ENCODE data around the gene PRKRA.
"Not testable (repeated sequence)": the region's sequence is repeated elsewhere in the genome, so short reads cannot be mapped to it uniquely, and the experiment has no call there.

PRKRA gene

GRCh38 chr2:178436662-178437061 lies 14.3 kb downstream of the PRKRA start:
- H3K9me3 Mint-ChIP-seq: no peaks in the 10 kb centered on the region
- DNase-seq (ENCODE audit: low spot score in 2 of 2) (no peak), ATAC-seq (no peak)
- peaks cover 100% of the 10 kb centered on the region for H3K36me3 Mint-ChIP-seq
- H3K4me3 Mint-ChIP-seq: no peak overlapping the region
- no peaks in the 10 kb centered on the region for H3K4me1 Mint-ChIP-seq
- no peak overlapping the region for H3K27ac Mint-ChIP-seq

GRCh38 chr2:178429336-178429735 lies 21.6 kb downstream of the PRKRA start:
- Mint-ChIP-seq H3K4me1 (no peaks in the 10 kb centered on the region), H3K27ac (peak overlapping the region; percentile 2), H3K9me3 (peaks cover 5% of the 10 kb centered on the region), H3K4me3 (no peak overlapping the region), H3K36me3 (peaks cover 62% of the 10 kb centered on the region)
- no peak for DNase-seq (ENCODE audit: low spot score in 2 of 2)
- no peak for ATAC-seq

- no peak for ATAC-seq
- peaks cover 5% of the 10 kb centered on the region for H3K9me3 Mint-ChIP-seq
Measured at GRCh38 chr2:178428396-178428806, 22.6 kb downstream of the PRKRA start.

GRCh38 chr2:178427458-178427857 lies 23.5 kb downstream of the PRKRA start:
- Mint-ChIP-seq H3K36me3 (peaks cover 43% of the 10 kb centered on the region), H3K27ac (no peak overlapping the region), H3K4me3 (no peak overlapping the region), H3K4me1 (no peaks in the 10 kb centered on the region), H3K9me3 (peaks cover 5% of the 10 kb centered on the region)
- no peak for DNase-seq (ENCODE audit: low spot score in 2 of 2)
- ATAC-seq: no peak

More at GRCh38 chr2:178428396-178428806, 22.6 kb downstream of the PRKRA start:
- no peaks in the 10 kb centered on the region for H3K4me1 Mint-ChIP-seq
- no peak for DNase-seq (ENCODE audit: low spot score in 2 of 2)
- no peak overlapping the region for H3K27ac Mint-ChIP-seq
- H3K36me3 Mint-ChIP-seq: peaks cover 53% of the 10 kb centered on the region
- no peak overlapping the region for H3K4me3 Mint-ChIP-seq

- no peak for DNase-seq (ENCODE audit: low spot score in 2 of 2)
- no peak overlapping the region for H3K27ac Mint-ChIP-seq
- H3K36me3 Mint-ChIP-seq: peaks cover 33% of the 10 kb centered on the region
- no peaks in the 10 kb centered on the region for H3K4me1 Mint-ChIP-seq
- ATAC-seq: no peak
- no peak overlapping the region for H3K4me3 Mint-ChIP-seq
- H3K9me3 Mint-ChIP-seq: peaks cover 5% of the 10 kb centered on the region
Measured at GRCh38 chr2:178426388-178426787, 24.6 kb downstream of the PRKRA start.

- Mint-ChIP-seq H3K4me3 (no peak overlapping the region), H3K36me3 (peaks cover 27% of the 10 kb centered on the region), H3K4me1 (no peaks in the 10 kb centered on the region), H3K9me3 (peaks cover 5% of the 10 kb centered on the region), H3K27ac (no peak overlapping the region)
- ATAC-seq: no peak
- no peak for DNase-seq (ENCODE audit: low spot score in 2 of 2)
Measured at GRCh38 chr2:178425255-178425827, 25.6 kb downstream of the PRKRA start.

GRCh38 chr2:178423746-178424145 lies 27.2 kb downstream of the PRKRA start:
- peaks cover 13% of the 10 kb centered on the region for H3K36me3 Mint-ChIP-seq
- not testable (repeated sequence) for ATAC-seq; H3K4me1 Mint-ChIP-seq; H3K9me3 Mint-ChIP-seq; DNase-seq (ENCODE audit: low spot score in 2 of 2); H3K4me3 Mint-ChIP-seq; H3K27ac Mint-ChIP-seq

GRCh38 chr2:178422097-178422496 lies 28.9 kb downstream of the PRKRA start:
- no peak overlapping the region for H3K4me3 Mint-ChIP-seq
- H3K4me1 Mint-ChIP-seq: no peaks in the 10 kb centered on the region
- ATAC-seq (no peak), DNase-seq (ENCODE audit: low spot score in 2 of 2) (no peak)
- peaks cover 5% of the 10 kb centered on the region for H3K9me3 Mint-ChIP-seq
- H3K27ac Mint-ChIP-seq: no peak overlapping the region
- H3K36me3 Mint-ChIP-seq: peaks cover 7% of the 10 kb centered on the region

GRCh38 chr2:178420463-178420999 lies 30.4 kb downstream of the PRKRA start:
- peaks cover 7% of the 10 kb centered on the region for H3K36me3 Mint-ChIP-seq
- no peak for ATAC-seq
- H3K9me3 Mint-ChIP-seq: peaks cover 2% of the 10 kb centered on the region
- no peak overlapping the region for H3K4me3 Mint-ChIP-seq
- H3K27ac Mint-ChIP-seq: no peak overlapping the region
- no peak for DNase-seq (ENCODE audit: low spot score in 2 of 2)
- H3K4me1 Mint-ChIP-seq: peaks cover 8% of the 10 kb centered on the region

GRCh38 chr2:178419123-178419522 lies 31.9 kb downstream of the PRKRA start:
- Mint-ChIP-seq H3K9me3 (no peaks in the 10 kb centered on the region), H3K4me1 (peaks cover 20% of the 10 kb centered on the region), H3K4me3 (no peak overlapping the region), H3K27ac (no peak overlapping the region), H3K36me3 (peaks cover 7% of the 10 kb centered on the region)
- DNase-seq (ENCODE audit: low spot score in 2 of 2) (no peak), ATAC-seq (no peak)

- Mint-ChIP-seq H3K27ac (no peak overlapping the region), H3K4me3 (no peak overlapping the region), H3K4me1 (peaks cover 21% of the 10 kb centered on the region), H3K9me3 (no peaks in the 10 kb centered on the region), H3K36me3 (peaks cover 7% of the 10 kb centered on the region)
- no peak for ATAC-seq
- no peak for DNase-seq (ENCODE audit: low spot score in 2 of 2)
Measured at GRCh38 chr2:178418426-178418825, 32.5 kb downstream of the PRKRA start.

GRCh38 chr2:178417916-178418315 lies 33.1 kb downstream of the PRKRA start:
- ATAC-seq: no peak
- Mint-ChIP-seq H3K4me3 (no peak overlapping the region), H3K27ac (no peak overlapping the region), H3K4me1 (peaks cover 21% of the 10 kb centered on the region), H3K9me3 (no peaks in the 10 kb centered on the region), H3K36me3 (peaks cover 7% of the 10 kb centered on the region)
- DNase-seq (ENCODE audit: low spot score in 2 of 2): no peak

GRCh38 chr2:178415979-178416378 lies 35.0 kb downstream of the PRKRA start:
- H3K36me3 Mint-ChIP-seq: peaks cover 7% of the 10 kb centered on the region
- H3K4me1 Mint-ChIP-seq: peaks cover 21% of the 10 kb centered on the region
- no peak overlapping the region for H3K27ac Mint-ChIP-seq

GRCh38 chr2:178414266-178415247 lies 36.4 kb downstream of the PRKRA start:
- Mint-ChIP-seq H3K27ac (peak overlapping the region; percentile 98), H3K36me3 (no peaks in the 10 kb centered on the region), H3K4me1 (peaks cover 21% of the 10 kb centered on the region), H3K4me3 (peak overlapping the region; percentile 92), H3K9me3 (no peaks in the 10 kb centered on the region)
- ATAC-seq: peak; percentile 86
- DNase-seq (ENCODE audit: low spot score in 2 of 2): peak; percentile 71 to 89

More at GRCh38 chr2:178415979-178416378, 35.0 kb downstream of the PRKRA start:
- ATAC-seq (no peak), DNase-seq (ENCODE audit: low spot score in 2 of 2) (no peak)
- H3K4me3 Mint-ChIP-seq: no peak overlapping the region
- no peaks in the 10 kb centered on the region for H3K9me3 Mint-ChIP-seq

GRCh38 chr2:178413472-178414265 lies 37.3 kb downstream of the PRKRA start:
- Mint-ChIP-seq H3K4me3 (peak overlapping the region; percentile 92), H3K4me1 (peaks cover 21% of the 10 kb centered on the region), H3K36me3 (no peaks in the 10 kb centered on the region), H3K27ac (peak overlapping the region; percentile 98), H3K9me3 (no peaks in the 10 kb centered on the region)
- ATAC-seq (peak; percentile 88), DNase-seq (ENCODE audit: low spot score in 2 of 2) (peak; percentile 60 to 90)
